HG02588 (cell line): ENCODE data around the gene TM4SF1.
"Not testable (repeated sequence)": the region's sequence is repeated elsewhere in the genome, so short reads cannot be mapped to it uniquely, and the experiment has no call there.

Source experiments
- ATAC-seq: cut with Tn5 transposase; IDR thresholded peaks from one replicate; pipeline ENCODE4 v1.9.1; 2021; ENCODE audit warnings: mild to moderate bottlenecking, moderate library complexity; ENCODE audit not compliant: unreplicated experiment

Gene TM4SF1

DNA sequence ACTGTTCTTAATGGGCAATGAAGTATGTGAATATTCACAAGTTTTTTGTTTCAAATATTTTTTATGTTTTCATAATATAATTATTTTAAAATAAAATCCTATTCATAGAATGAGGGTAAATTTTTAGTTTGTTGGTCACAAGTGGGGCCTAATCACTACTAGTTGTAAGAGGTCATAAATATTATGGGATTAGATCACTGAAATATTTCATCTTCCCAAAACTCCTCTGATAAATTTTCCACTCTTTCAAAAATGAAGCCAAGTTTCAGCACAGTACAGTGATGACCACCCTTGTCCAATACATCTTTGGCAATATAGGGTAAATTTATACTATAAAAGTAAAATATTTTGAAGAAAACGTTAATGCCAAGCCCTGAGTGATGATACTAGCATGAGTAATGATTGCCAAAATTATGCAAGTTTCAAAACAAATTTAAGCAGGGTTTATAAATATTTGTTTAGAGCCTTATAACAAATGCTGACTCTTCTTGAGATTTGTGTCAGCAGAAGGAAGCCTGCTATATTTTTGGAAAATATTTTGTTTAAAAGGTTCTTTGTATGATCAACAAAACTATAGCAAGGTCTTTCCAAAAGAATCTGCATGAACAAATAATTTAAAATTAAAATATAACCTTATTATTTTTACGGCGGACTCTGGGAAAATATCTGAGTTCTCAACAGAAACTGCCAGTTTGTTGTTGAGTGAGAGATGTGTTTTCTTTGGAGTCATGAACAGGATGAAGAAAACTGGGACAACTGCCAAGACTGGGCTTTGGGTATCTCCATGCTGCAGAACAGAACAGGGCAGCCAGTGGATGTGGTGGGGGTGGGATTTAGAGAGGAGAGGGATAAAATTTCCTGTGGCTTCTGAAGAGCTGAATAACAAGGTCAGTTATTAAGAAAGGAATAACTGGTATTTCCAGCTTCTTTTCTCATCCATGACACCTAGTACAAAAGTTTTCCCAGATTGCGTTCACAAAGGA is 17.9 kb upstream of the TM4SF1 start:
- ATAC-seq: no peak

DNA sequence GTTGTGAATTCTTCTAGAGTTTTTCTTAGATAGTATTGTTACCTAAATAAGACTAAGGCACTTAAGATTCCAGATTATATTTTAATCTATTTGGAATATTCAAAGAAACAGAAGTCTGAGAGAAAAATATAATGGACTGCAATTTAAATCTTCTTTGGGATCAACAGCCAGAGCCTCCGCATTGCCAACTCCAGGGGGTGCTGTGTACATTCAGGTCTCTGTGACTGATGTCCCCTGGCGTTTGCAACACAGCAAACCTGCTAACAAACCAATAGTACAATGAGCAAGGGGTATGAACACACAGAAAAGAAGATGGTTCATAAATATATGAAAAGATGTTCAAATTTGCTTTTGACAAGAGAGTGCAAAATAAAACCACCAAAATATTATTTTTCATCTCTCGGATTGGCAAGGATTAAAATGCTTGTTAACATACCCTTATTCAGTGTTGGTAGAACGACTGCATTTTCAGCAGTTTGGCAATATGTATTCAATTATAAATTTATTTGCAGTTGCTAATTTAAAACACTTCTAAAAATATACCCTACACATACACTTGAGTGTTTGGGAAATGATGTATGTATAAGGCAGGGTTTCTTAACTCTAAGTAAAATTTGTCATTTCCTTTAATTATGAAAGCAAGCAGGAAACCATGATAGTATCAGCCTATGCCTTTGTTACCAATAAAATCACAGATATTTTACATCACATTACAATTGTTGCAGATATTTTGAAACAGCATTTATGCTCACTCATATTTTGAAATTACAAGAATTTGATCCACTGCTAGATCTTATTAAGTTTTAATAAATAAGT is 16.1 kb upstream of the TM4SF1 start:
- peak; percentile 78 for ATAC-seq

- no peak for ATAC-seq
These were observed 14.5 kb upstream of the TM4SF1 start for GRCh38 chr3:149391960-149392359.

GRCh38 chr3:149390772-149391212 is 13.3 kb upstream of the TM4SF1 start:
- ATAC-seq: no peak

- ATAC-seq: no peak
These were observed 12.8 kb upstream of the TM4SF1 start for GRCh38 chr3:149390294-149390693.

DNA sequence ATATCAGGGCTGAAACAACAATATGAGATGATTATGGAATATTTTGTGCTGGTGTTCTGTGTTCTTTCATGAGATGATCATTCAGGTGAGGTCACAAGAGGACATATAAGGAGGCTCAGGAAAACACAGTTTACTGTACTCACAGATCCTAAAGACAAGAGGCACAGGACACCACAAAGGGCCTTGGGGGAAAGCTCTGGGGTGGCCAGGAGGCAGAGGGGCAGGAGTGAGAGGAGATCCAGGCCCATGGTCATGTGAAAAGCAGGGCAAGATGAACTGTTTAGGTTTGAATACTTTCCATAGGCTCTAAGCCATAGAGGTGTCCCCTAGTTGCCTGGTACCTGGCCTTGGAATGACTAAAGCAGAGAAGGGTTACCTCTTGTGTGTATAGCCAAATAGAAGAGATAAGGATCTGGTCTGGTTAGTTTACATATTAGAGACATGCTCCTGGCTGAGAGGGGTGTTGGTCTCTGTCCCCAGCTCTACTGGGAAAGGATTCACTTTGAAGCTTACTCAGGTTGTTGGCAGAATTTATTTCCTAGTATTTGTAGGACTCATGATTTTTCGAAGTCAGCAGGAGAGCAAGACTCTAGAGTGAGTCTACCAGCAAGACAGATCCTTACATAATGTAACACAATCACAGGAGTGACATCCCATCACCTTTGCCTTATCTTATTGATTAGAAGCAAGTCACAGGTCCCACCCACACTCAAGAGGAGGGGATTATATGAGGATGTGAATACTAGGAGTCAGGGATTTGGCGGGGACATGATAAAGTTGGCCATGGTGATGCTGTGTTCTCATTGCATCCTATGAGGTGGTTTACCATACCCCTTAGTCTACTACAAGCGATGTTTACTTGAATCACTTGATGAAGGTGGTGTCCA is 11.3 kb upstream of the TM4SF1 start:
- ATAC-seq: no peak

DNA sequence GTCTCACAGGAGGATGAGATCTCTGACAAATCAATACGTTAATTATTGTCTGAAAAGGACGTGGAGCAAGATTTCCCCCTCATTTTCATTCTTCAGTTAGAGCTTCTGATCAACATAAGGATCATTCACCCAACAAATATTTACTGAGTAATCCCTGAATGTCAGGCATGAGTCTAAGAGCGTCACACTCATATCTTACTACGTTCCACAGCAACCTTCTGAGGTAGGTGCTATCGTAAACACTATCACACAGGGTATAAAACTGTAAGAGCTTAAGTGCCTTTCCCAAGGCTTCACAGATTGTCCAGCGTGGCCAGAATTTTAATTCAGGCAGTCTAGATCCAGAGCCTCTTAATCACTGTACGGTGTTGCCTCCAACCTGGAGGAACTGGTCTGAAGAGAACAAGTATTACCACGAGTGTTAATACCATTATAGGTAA is 10.6 kb upstream of the TM4SF1 start:
- no peak for ATAC-seq

DNA sequence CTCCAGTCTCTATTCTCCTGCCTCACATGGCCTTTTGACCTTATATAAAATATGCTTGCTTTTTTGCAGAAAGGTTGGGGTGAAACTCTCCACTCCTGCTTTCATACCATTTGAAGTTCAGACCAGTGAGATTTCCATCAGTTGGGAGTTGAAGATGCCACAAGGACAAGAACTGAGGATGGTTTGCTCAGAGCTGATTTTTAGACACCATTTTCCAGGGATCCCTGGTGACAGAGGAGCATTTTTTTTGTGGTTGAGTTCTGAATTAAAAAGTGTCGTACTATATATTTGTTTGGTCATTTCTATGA is 8.8 kb upstream of the TM4SF1 start:
- no peak for ATAC-seq

DNA sequence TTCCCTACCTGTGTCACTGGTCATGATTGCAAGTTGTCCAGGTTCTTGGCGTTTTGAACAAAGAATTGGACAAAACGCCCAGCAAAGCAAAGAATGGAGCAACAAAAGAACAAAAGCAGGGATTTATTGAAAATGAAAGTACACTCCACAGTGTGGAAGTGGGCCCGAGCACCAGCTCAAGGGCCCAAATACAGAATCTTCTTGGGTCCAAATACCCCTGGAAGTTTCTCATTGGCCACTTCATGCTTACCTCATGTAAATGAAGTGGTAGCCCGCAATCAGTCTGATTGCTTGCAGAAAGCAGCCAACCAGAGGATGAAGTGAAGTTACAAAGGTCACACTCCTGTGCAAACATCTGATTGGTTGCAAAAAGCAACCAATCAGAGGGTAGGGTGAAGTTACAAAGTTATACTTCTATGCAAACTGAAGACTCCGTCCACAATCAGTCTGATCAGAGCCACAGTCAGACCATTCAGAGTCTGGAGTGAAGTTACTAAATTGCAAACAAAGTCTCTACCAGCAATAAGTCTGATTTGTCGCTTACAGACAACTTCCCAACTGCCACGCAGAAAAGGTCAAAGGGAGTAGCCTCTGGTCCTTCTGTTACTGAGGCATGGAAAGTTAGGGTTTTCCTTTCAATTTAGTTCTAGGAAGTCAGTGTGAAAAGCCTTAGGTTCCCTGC is 8.3 kb upstream of the TM4SF1 start:
- no peak for ATAC-seq

- no peak for ATAC-seq
These were observed 7.5 kb upstream of the TM4SF1 start for GRCh38 chr3:149384911-149385321.

GRCh38 chr3:149384167-149384566 is 6.7 kb upstream of the TM4SF1 start:
- ATAC-seq: no peak

DNA sequence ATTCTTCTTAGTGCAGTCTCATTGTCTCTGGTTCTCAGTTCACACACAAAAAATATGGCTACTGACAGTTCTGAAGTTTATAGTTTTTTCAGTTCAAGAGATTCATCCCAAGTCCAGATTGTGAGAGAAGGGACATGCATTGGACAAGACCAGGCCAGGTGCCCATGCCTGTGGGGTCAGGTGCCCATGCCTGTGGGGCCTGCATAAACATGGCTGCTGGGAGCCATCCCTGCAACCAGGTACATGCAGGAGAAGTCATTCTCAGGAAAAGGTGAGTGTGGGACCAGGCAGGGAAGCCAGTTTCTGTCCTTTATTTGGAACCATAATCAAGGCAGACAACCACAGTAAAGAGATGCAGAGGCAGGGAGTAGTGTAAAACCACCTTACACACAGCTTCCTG is 6.3 kb upstream of the TM4SF1 start:
- no peak for ATAC-seq

DNA sequence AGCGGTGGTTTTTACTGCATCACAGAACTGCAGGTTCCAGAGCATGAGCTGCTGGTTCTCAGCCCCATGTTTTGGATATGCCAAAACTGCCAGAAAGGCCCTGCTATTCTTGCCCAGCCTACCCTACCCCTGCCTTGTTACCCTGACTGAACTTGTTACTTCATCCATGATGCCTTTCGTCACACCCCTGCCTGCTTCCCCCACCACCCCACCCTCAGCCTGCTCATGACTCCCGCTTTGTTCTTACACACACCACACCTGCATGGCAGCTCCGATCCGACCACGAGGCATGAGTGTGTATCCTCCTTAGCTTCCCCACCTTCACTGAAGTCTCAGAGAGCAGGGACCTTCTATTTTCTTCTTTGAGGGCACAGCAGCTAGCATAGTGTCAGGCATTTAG is 5.1 kb upstream of the TM4SF1 start:
- no peak for ATAC-seq

DNA sequence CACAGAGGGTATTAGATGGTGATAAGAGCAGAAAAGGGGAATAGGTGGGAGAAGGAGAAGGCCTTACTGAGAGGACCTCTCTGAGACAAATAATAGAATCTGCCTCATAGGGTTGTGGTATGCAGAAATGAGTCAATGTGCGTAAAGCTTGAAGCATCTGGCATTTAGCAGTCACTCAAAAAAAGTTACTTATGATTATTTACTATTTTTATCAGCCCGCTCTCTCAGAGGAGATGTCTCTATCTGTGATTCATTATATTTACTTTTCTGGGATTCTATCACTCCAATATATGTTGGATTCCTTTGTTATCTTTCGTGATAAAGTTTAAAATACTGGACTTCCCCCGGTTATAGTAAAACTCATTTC is 4.6 kb upstream of the TM4SF1 start:
- ATAC-seq: no peak

DNA sequence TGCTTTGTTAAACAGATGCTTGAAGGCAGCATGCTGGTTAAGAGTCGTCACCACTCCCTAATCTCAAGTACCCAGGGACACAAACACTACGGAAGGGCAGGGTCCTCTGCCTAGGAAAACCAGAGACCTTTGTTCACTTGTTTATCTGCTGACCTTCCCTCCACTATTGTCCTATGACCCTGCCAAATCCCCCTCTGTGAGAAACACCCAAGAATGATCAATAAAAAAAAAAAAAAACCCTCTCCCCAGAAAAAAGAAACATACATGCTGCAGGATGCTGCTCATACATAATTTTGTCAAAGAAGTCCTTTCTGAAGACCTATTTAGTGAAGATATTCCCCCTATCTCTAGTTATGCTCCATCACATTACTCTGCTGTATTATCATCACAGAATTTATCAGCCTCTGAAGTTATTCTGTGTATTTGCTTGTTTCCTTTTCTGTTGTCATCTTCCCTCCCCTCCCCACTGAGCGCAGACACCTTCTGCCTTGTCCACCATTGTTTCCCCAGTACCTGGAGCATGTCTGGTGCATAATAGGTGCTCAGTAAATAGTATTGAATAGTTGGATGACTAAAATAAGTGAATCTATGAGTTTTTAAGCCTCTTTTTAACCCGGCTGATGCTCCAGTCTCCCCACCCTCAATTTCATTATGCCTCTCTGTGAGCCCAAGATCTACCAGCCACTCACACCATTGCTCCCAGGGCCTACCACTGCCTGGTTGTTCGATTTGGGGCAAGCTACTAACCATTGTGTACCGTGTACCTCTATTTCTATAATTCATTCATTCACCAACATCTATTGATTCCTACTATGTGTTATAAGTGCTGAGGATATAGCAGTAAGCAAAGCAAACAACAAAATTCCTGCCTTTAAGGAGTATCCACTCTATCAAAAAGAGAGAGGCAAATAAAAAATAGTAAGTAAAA is 4.0 kb upstream of the TM4SF1 start:
- ATAC-seq: no peak

- not testable (repeated sequence) for ATAC-seq
These were observed 2.8 kb upstream of the TM4SF1 start for GRCh38 chr3:149380220-149380619.

GRCh38 chr3:149378478-149379309 is 1.2 kb upstream of the TM4SF1 start:
- ATAC-seq: no peak

DNA sequence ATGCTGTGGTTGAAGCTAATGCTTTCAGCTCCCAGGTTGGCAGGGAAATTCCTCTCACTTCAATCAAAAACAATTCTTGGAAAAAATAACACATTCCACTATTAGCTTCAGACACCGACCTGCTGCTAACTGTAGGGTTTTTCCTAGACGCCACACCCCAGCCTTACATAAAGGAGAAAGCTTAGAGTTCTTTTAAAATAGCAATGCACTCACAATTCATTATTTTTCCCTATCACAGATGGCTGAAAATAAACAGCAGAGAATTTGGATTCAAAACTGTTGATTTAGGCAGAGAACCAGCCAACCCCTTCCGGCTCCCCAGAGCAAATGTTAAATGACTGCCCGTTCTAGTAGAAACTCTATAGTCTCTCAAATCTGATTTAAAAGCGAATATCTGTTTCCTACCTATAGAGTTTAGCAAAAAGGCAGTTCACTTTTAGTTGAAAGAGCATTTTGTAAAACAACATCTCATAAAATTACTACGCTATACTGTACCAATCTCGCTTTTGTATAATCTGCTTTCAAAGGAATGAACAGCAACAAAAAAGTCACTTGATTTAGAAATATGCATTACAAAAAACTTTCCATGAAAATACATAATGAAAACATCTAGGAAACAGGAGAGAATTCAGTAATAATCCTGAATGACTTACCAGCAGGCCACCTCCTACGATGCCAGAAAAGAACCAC is 586 bp downstream of the TM4SF1 start:
- ATAC-seq: no peak
